Measurements from ENCODE around the gene XYLT1.

The XYLT1 gene

DNA sequence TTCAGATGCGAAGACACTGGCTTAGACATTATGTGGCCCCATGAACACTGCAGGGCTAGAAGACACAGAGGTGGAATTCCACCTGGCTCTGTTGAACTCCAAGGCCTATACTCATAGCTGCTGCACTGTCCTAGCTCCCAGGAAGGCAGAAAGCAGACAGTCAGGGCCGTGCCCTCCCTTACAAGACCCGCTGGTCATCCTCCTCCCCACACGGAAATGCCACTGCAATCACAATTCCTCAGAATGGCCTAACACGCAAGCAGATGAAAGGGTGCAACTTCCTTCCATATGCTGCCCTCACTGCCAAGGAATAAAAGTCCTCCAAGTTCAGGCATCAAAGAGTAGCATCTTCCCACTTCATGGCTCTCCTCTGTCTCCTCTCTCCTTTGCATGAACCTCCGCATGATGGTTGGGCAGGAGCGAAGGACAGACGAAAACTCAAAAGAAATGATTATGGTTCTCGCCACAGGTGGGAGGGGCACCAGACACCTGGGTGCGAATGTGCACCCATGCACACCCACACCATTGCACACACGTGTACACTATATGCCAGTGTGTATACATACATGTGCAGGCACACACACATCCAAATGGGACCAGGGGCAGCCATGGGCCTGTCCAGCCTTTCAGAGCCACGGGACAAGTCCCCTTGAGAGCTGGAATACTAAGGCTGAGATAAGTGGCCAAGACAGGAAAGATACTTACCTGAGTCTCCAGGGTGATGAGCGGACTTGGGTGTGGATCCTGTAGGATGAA lies 113.3 kb downstream of the XYLT1 start:
- no peak overlapping the region for H2AFZ ChIP-seq (ENCODE audit: low read length, unreplicated experiment)
- H3K36me3 ChIP-seq (ENCODE audit: insufficient read depth, low read length) = no peaks in the 10 kb centered on the region
- peaks cover 43% of the 10 kb centered on the region for H3K4me1 ChIP-seq (ENCODE audit: control insufficient read depth, insufficient read depth, low read length, unreplicated experiment)
- H3K79me2 ChIP-seq (ENCODE audit: control insufficient read depth, insufficient read depth, low read length, unreplicated experiment) = peaks cover 26% of the 10 kb centered on the region
- H3K27ac ChIP-seq (ENCODE audit: low read depth, low read length) = no peak overlapping the region
- no peaks in the 10 kb centered on the region for H3K27me3 ChIP-seq (ENCODE audit: insufficient read depth, low read length)
- H3K4me3 ChIP-seq (ENCODE audit: low read depth, low read length) = no peak overlapping the region

DNA sequence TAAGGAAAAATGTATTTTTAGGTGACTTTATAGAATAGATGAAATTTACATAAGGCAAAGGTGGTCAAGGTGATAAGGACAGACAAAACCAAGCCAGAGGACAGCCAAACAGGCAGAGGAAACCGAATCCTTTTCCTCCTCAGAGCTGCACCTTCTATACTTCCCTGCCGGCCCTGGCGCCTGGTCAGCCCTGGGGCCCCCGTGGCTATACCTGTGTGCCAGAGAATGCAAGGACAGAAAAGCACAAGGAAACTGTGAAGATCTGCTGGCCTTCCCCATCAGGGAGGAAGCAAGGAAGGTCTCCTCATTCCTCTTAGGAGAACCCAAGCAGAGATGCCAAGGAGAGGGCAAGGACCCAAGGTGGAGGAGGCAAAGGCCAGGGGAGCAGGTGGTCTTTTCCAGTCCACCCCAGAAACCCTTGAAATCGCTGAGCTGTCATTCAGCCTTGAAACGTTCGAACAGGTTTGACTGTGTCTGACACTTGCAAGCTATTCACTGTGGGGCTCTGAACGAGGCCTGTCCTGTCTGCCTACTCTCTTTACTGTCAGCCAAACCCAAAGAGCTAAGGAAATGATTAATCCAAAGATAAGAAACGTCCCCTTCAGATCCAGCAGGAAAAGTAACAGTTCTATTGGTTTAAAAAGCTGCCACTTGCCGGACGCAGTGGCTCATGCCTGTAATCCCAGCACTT lies 114.4 kb downstream of the XYLT1 start:
- no peak overlapping the region for H3K27ac ChIP-seq (ENCODE audit: low read depth, low read length)
- H3K4me3 ChIP-seq (ENCODE audit: low read depth, low read length) = no peak overlapping the region
- H2AFZ ChIP-seq (ENCODE audit: low read length, unreplicated experiment) = no peak overlapping the region
- H3K27me3 ChIP-seq (ENCODE audit: insufficient read depth, low read length) = no peaks in the 10 kb centered on the region
- H3K4me1 ChIP-seq (ENCODE audit: control insufficient read depth, insufficient read depth, low read length, unreplicated experiment) = peaks cover 32% of the 10 kb centered on the region
- H3K79me2 ChIP-seq (ENCODE audit: control insufficient read depth, insufficient read depth, low read length, unreplicated experiment) = peaks cover 25% of the 10 kb centered on the region
- no peaks in the 10 kb centered on the region for H3K36me3 ChIP-seq (ENCODE audit: insufficient read depth, low read length)

DNA sequence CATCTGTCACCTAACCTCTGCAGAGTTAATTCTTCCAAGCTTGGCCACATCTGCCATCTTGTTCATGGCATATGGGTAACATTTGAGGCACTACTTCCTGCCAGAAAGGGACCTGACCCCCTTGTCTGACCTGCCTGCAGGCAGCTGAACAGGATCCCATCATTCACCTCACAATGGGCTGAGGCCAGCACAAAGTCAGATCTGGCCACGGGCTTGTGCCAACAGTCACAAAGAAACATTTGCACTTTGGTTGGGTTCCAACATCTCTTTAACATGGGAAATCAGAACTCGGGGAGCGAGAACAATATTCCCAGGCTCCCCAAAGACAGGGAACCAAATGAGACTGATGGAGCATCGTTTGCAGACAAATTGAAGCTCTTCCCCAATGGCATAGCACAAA lies 116.1 kb downstream of the XYLT1 start:
- Histone ChIP-seq H3K79me2 (ENCODE audit: control insufficient read depth, insufficient read depth, low read length, unreplicated experiment) (peaks cover 10% of the 10 kb centered on the region), H3K36me3 (ENCODE audit: insufficient read depth, low read length) (no peaks in the 10 kb centered on the region), H3K27me3 (ENCODE audit: insufficient read depth, low read length) (no peaks in the 10 kb centered on the region)

DNA sequence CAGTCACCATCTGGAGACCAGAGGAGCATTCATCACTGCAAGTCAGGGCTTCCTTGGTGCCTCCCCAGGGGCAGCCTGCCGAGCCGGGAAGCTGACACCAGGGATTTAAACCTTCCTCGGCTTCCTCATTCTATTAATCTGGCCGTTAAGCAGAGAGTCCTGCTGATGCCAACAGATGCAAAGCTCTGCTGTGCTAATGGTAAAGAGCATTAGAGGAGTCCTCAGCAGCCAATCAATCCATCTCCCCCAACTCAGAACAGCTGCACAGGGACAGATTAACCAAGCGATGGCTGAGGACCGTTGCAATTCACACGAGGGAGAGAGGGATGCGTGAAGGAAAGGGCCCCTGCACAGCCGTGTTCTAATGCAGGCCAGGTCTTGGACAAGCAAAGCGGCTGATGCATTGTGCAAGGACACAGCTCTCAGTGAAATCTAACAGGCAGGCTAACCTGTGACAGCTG lies 116.6 kb downstream of the XYLT1 start:
- no peaks in the 10 kb centered on the region for H3K36me3 ChIP-seq (ENCODE audit: insufficient read depth, low read length)
- H3K79me2 ChIP-seq (ENCODE audit: control insufficient read depth, insufficient read depth, low read length, unreplicated experiment) = peaks cover 5% of the 10 kb centered on the region
- H2AFZ ChIP-seq (ENCODE audit: low read length, unreplicated experiment) = no peak overlapping the region
- no peaks in the 10 kb centered on the region for H3K27me3 ChIP-seq (ENCODE audit: insufficient read depth, low read length)
- no peak overlapping the region for H3K4me3 ChIP-seq (ENCODE audit: low read depth, low read length)
- peaks cover 10% of the 10 kb centered on the region for H3K4me1 ChIP-seq (ENCODE audit: control insufficient read depth, insufficient read depth, low read length, unreplicated experiment)
- H3K27ac ChIP-seq (ENCODE audit: low read depth, low read length) = no peak overlapping the region

More for the DNA sequence above, 116.1 kb downstream of the XYLT1 start:
- no peak overlapping the region for H2AFZ ChIP-seq (ENCODE audit: low read length, unreplicated experiment)
- H3K4me1 ChIP-seq (ENCODE audit: control insufficient read depth, insufficient read depth, low read length, unreplicated experiment) = peaks cover 15% of the 10 kb centered on the region
- H3K27ac ChIP-seq (ENCODE audit: low read depth, low read length) = no peak overlapping the region
- no peak overlapping the region for H3K4me3 ChIP-seq (ENCODE audit: low read depth, low read length)

DNA sequence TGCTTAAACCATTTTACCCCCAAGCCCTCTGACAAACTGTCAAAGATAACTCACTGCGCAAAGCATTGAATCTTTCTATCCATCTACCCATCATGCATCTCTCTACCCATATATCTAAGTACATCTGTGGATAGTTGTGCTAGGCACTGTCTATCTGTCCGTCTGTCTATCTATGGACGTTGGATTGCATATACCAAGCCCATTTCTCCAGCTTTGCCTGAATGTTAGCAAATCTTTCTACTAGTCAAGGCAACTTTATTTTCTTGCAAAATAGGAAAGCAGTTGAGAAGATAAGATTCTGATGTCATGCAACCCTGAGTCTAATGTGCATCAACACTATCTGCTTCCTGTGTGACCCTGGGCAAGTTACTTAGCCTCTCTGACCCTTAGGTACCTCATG lies 117.2 kb downstream of the XYLT1 start:
- Histone ChIP-seq H3K27me3 (ENCODE audit: insufficient read depth, low read length) (no peaks in the 10 kb centered on the region), H3K36me3 (ENCODE audit: insufficient read depth, low read length) (no peaks in the 10 kb centered on the region), H3K27ac (ENCODE audit: low read depth, low read length) (no peak overlapping the region), H3K79me2 (ENCODE audit: control insufficient read depth, insufficient read depth, low read length, unreplicated experiment) (peaks cover 4% of the 10 kb centered on the region), H2AFZ (ENCODE audit: low read length, unreplicated experiment) (no peak overlapping the region), H3K4me3 (ENCODE audit: low read depth, low read length) (no peak overlapping the region), H3K4me1 (ENCODE audit: control insufficient read depth, insufficient read depth, low read length, unreplicated experiment) (peaks cover 4% of the 10 kb centered on the region)

DNA sequence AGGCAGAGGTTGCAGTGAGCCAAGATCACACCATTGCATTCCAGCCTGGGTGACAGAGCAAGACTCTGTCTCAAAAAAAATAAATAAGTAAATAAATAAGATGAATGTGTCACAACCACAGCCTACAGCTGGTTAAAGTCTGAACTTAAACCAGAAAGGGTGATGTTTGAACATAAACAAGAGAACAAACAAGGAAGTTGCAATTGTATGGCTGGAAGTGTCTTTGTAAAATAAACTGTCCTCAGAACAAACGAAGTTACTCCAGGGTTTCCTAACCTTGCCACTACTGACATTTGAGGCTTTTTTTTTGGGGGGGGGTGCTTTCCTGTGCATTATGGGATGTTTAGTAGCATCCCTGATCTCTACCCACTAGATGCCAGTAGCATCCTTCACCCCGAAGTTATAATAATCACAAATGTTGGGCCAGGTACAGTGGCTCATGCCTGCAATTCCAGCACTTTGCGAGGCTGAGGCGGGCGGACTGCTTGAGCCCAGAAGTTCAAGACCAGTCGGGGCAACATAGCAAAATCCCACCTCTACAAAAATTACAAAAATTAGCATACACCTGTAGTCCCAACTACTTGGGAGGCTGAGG lies 119.2 kb downstream of the XYLT1 start:
- H3K27ac ChIP-seq (ENCODE audit: low read depth, low read length) = no peak overlapping the region
- no peak overlapping the region for H2AFZ ChIP-seq (ENCODE audit: low read length, unreplicated experiment)
- H3K4me3 ChIP-seq (ENCODE audit: low read depth, low read length) = no peak overlapping the region
- H3K4me1 ChIP-seq (ENCODE audit: control insufficient read depth, insufficient read depth, low read length, unreplicated experiment) = no peaks in the 10 kb centered on the region
- no peaks in the 10 kb centered on the region for H3K36me3 ChIP-seq (ENCODE audit: insufficient read depth, low read length)
- no peaks in the 10 kb centered on the region for H3K79me2 ChIP-seq (ENCODE audit: control insufficient read depth, insufficient read depth, low read length, unreplicated experiment)
- no peaks in the 10 kb centered on the region for H3K27me3 ChIP-seq (ENCODE audit: insufficient read depth, low read length)

DNA sequence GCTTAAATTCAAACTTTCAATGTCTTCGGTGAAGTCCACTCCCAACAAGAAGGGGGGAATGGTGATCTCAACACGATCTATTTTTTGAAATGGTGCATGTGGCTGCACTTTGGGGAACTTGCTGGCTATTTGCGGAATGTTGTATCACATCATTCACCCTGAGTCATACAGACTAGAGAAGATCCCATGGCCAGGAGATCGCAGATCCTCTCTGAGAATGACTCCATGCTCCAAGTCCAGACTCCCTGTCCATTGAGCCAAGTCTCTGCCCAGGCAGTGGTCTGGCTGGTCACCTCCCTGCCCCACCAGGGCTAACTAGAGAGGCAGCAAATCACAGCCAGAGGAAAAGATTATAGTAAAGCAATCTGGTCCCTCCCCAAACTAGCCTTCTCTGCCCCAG lies 120.6 kb downstream of the XYLT1 start:
- no peaks in the 10 kb centered on the region for H3K36me3 ChIP-seq (ENCODE audit: insufficient read depth, low read length)
- no peaks in the 10 kb centered on the region for H3K79me2 ChIP-seq (ENCODE audit: control insufficient read depth, insufficient read depth, low read length, unreplicated experiment)
- H3K4me1 ChIP-seq (ENCODE audit: control insufficient read depth, insufficient read depth, low read length, unreplicated experiment) = no peaks in the 10 kb centered on the region
- H3K27me3 ChIP-seq (ENCODE audit: insufficient read depth, low read length) = no peaks in the 10 kb centered on the region
- H2AFZ ChIP-seq (ENCODE audit: low read length, unreplicated experiment) = no peak overlapping the region
- no peak overlapping the region for H3K4me3 ChIP-seq (ENCODE audit: low read depth, low read length)
- no peak overlapping the region for H3K27ac ChIP-seq (ENCODE audit: low read depth, low read length)

DNA sequence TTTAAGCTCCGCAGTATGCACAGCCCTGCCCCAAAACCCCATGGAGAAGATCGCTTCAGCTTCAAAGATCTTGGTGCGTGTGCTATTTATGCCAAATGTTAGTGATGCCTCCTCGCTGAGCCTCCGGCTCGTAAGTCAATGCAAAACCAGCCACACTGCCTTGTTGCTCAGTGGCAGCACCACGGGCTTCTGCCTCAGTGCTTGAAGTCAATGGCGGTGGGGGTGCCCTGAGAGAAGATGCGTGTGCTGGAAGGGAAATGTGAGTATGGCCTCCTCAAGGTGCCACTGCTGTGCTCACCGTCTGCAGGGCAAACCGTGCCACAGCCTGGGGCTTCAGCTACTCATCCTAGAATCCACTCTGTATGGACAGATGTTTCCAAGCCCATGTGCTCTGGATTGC lies 121.9 kb downstream of the XYLT1 start:
- no peaks in the 10 kb centered on the region for H3K79me2 ChIP-seq (ENCODE audit: control insufficient read depth, insufficient read depth, low read length, unreplicated experiment)
- no peak overlapping the region for H3K4me3 ChIP-seq (ENCODE audit: low read depth, low read length)
- H3K27me3 ChIP-seq (ENCODE audit: insufficient read depth, low read length) = no peaks in the 10 kb centered on the region
- H2AFZ ChIP-seq (ENCODE audit: low read length, unreplicated experiment) = no peak overlapping the region
- no peaks in the 10 kb centered on the region for H3K36me3 ChIP-seq (ENCODE audit: insufficient read depth, low read length)
- no peaks in the 10 kb centered on the region for H3K4me1 ChIP-seq (ENCODE audit: control insufficient read depth, insufficient read depth, low read length, unreplicated experiment)
- no peak overlapping the region for H3K27ac ChIP-seq (ENCODE audit: low read depth, low read length)

DNA sequence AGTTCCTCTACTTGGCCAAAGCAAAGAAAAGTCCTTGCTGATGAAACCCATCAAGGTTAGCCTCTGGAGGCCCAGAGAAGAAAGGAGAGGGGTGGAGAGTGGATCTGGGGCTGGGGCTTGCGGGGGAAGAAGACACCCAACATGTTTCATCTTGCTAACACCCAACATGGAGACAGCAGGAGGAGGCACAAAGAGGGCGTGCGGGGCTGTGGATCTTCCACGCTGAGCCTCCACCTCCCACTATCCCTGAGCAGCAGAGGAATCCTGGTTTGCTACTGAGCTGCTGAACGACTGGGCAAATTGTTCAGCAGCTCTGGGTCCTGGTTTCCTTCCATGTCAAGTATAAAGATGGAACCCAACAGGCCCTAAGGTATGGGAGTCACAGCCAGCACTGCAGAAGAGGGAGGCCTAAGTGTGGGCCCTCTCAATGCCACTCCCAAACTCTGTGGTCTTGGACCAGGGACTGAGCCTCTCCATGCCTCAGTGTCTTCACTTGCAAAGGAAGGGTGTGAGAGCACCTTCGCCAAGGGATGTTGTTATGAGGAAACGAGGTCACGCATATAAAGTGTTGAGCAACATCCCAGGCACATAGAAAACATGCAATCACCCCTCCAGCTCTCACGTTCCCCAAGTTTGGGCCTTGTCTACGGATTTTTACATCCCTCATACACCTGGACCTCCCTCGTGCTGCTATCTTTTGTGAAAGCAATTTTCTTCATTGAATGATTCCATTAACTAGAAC lies 122.5 kb downstream of the XYLT1 start:
- no peaks in the 10 kb centered on the region for H3K27me3 ChIP-seq (ENCODE audit: insufficient read depth, low read length)
- peaks cover 3% of the 10 kb centered on the region for H3K79me2 ChIP-seq (ENCODE audit: control insufficient read depth, insufficient read depth, low read length, unreplicated experiment)
- no peaks in the 10 kb centered on the region for H3K4me1 ChIP-seq (ENCODE audit: control insufficient read depth, insufficient read depth, low read length, unreplicated experiment)
- no peak overlapping the region for H3K27ac ChIP-seq (ENCODE audit: low read depth, low read length)
- H3K36me3 ChIP-seq (ENCODE audit: insufficient read depth, low read length) = no peaks in the 10 kb centered on the region
- H2AFZ ChIP-seq (ENCODE audit: low read length, unreplicated experiment) = no peak overlapping the region
- no peak overlapping the region for H3K4me3 ChIP-seq (ENCODE audit: low read depth, low read length)

DNA sequence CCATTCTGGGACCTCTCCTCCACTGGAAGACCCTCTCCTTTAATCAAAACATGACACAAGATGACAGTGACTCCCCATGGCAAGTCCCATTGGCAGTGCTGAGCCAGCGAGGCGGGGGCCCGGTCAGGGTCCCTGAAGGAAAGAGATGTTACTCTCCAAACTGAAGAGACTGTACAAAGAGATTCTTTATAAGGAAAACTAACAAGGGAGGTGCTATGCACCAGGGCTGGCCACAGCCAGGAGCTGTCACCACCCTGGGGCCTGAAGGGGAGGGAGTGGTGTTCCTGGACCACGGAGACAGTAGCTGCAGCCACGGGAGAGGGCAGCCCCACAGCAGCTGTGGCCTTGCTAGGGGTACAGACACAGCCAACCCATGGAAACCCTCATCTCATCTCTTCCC lies 123.1 kb downstream of the XYLT1 start:
- Histone ChIP-seq H3K36me3 (ENCODE audit: insufficient read depth, low read length) (no peaks in the 10 kb centered on the region), H3K27ac (ENCODE audit: low read depth, low read length) (no peak overlapping the region), H3K27me3 (ENCODE audit: insufficient read depth, low read length) (no peaks in the 10 kb centered on the region), H3K4me3 (ENCODE audit: low read depth, low read length) (no peak overlapping the region), H3K4me1 (ENCODE audit: control insufficient read depth, insufficient read depth, low read length, unreplicated experiment) (no peaks in the 10 kb centered on the region), H2AFZ (ENCODE audit: low read length, unreplicated experiment) (no peak overlapping the region), H3K79me2 (ENCODE audit: control insufficient read depth, insufficient read depth, low read length, unreplicated experiment) (peaks cover 5% of the 10 kb centered on the region)

Measured in ACC112 (cell line).